T-helper 2 cell treated with Interferon-gamma antibody and Interleukin-4, amounts not matched to agents 5 μg/mL and 100 μg/mL, for 36 hours (primary cell): Measurements from ENCODE around the gene SLC5A10.

ENCODE experiments used
- DNase-seq: peaks from one replicate; pipeline ENCODE4 v3.0.0; 2021; ENCODE audit warnings: low spot score
- H3K27ac Mint-ChIP-seq: one replicate; pipeline ENCODE4 v1.8.0; 2021; ENCODE audit warnings: mild to moderate bottlenecking, mixed read lengths
- H3K27me3 Mint-ChIP-seq: one replicate; pipeline ENCODE4 v1.8.0; 2021; ENCODE audit warnings: low read depth, mixed read lengths
- H3K36me3 Mint-ChIP-seq: one replicate; pipeline ENCODE4 v1.8.0; 2021; ENCODE audit warnings: low read depth, mixed read lengths
- H3K4me1 Mint-ChIP-seq: one replicate; pipeline ENCODE4 v1.8.0; 2021; ENCODE audit warnings: low read depth, mixed read lengths
- H3K4me3 Mint-ChIP-seq: one replicate; pipeline ENCODE4 v1.8.0; 2022; ENCODE audit warnings: mild to moderate bottlenecking, moderate library complexity, mixed read lengths
- H3K9me3 Mint-ChIP-seq: one replicate; pipeline ENCODE4 v1.8.0; 2021; ENCODE audit warnings: mixed read lengths

The SLC5A10 gene

GRCh38 chr17:18964018-18964351 is 12.0 kb downstream of the SLC5A10 start:
- Mint-ChIP-seq H3K27ac (no peak overlapping the region), H3K4me3 (no peak overlapping the region), H3K4me1 (peaks cover 7% of the 10 kb centered on the region), H3K27me3 (no peaks in the 10 kb centered on the region), H3K36me3 (no peaks in the 10 kb centered on the region), H3K9me3 (no peaks in the 10 kb centered on the region)
- DNase-seq = no peak

- Mint-ChIP-seq H3K9me3 (no peaks in the 10 kb centered on the region), H3K36me3 (no peaks in the 10 kb centered on the region), H3K27ac (no peak overlapping the region), H3K4me1 (peaks cover 11% of the 10 kb centered on the region), H3K27me3 (no peaks in the 10 kb centered on the region), H3K4me3 (no peak overlapping the region)
- DNase-seq = no peak
Measured at GRCh38 chr17:18964550-18964949, 12.6 kb downstream of the SLC5A10 start.

- Mint-ChIP-seq H3K4me3 (no peak overlapping the region), H3K27ac (peak overlapping the region; percentile 15), H3K27me3 (no peaks in the 10 kb centered on the region), H3K36me3 (no peaks in the 10 kb centered on the region), H3K9me3 (no peaks in the 10 kb centered on the region), H3K4me1 (peaks cover 10% of the 10 kb centered on the region)
- no peak for DNase-seq
Measured at GRCh38 chr17:18965530-18966236, 13.7 kb downstream of the SLC5A10 start.

- Mint-ChIP-seq H3K36me3 (no peaks in the 10 kb centered on the region), H3K4me3 (no peak overlapping the region), H3K27me3 (no peaks in the 10 kb centered on the region), H3K9me3 (no peaks in the 10 kb centered on the region), H3K27ac (no peak overlapping the region), H3K4me1 (peaks cover 7% of the 10 kb centered on the region)
- no peak for DNase-seq
Measured at GRCh38 chr17:18966831-18967624, 15.1 kb downstream of the SLC5A10 start.

- Mint-ChIP-seq H3K36me3 (no peaks in the 10 kb centered on the region), H3K27me3 (no peaks in the 10 kb centered on the region), H3K4me3 (no peak overlapping the region), H3K27ac (no peak overlapping the region), H3K4me1 (peaks cover 7% of the 10 kb centered on the region), H3K9me3 (no peaks in the 10 kb centered on the region)
- DNase-seq = no peak
Measured at GRCh38 chr17:18967916-18968315, 16.0 kb downstream of the SLC5A10 start.

GRCh38 chr17:18968345-18968744 is 16.4 kb downstream of the SLC5A10 start:
- peaks cover 7% of the 10 kb centered on the region for H3K4me1 Mint-ChIP-seq
- H3K4me3 Mint-ChIP-seq = no peak overlapping the region
- H3K36me3 Mint-ChIP-seq = peaks cover 1% of the 10 kb centered on the region
- no peaks in the 10 kb centered on the region for H3K9me3 Mint-ChIP-seq
- H3K27me3 Mint-ChIP-seq = no peaks in the 10 kb centered on the region
- H3K27ac Mint-ChIP-seq = no peak overlapping the region
- no peak for DNase-seq

GRCh38 chr17:18968945-18969887 is 17.3 kb downstream of the SLC5A10 start:
- Mint-ChIP-seq H3K27ac (no peak overlapping the region), H3K27me3 (no peaks in the 10 kb centered on the region)
- no peak for DNase-seq

GRCh38 chr17:18970582-18971480 is 18.9 kb downstream of the SLC5A10 start:
- Mint-ChIP-seq H3K36me3 (peaks cover 2% of the 10 kb centered on the region), H3K27ac (no peak overlapping the region), H3K27me3 (no peaks in the 10 kb centered on the region), H3K4me1 (peaks cover 7% of the 10 kb centered on the region), H3K9me3 (no peaks in the 10 kb centered on the region), H3K4me3 (no peak overlapping the region)
- no peak for DNase-seq

More at GRCh38 chr17:18968945-18969887, 17.3 kb downstream of the SLC5A10 start:
- Mint-ChIP-seq H3K4me1 (peaks cover 7% of the 10 kb centered on the region), H3K9me3 (no peaks in the 10 kb centered on the region), H3K36me3 (peaks cover 2% of the 10 kb centered on the region), H3K4me3 (no peak overlapping the region)

GRCh38 chr17:18971801-18972200 is 19.8 kb downstream of the SLC5A10 start:
- Mint-ChIP-seq H3K27me3 (no peaks in the 10 kb centered on the region), H3K9me3 (no peaks in the 10 kb centered on the region), H3K27ac (no peak overlapping the region), H3K36me3 (peaks cover 2% of the 10 kb centered on the region), H3K4me1 (peaks cover 6% of the 10 kb centered on the region), H3K4me3 (no peak overlapping the region)
- no peak for DNase-seq

- Mint-ChIP-seq H3K27me3 (no peaks in the 10 kb centered on the region), H3K4me3 (no peak overlapping the region), H3K9me3 (no peaks in the 10 kb centered on the region), H3K27ac (no peak overlapping the region), H3K4me1 (peaks cover 2% of the 10 kb centered on the region), H3K36me3 (peaks cover 7% of the 10 kb centered on the region)
- peak; percentile 36 for DNase-seq
Measured at GRCh38 chr17:18974407-18975149, 22.6 kb downstream of the SLC5A10 start.

- H3K4me3 Mint-ChIP-seq = no peak overlapping the region
- H3K27ac Mint-ChIP-seq = no peak overlapping the region
- H3K27me3 Mint-ChIP-seq = no peaks in the 10 kb centered on the region
- H3K4me1 Mint-ChIP-seq = no peaks in the 10 kb centered on the region
- no peak for DNase-seq
- H3K36me3 Mint-ChIP-seq = peaks cover 7% of the 10 kb centered on the region
- no peaks in the 10 kb centered on the region for H3K9me3 Mint-ChIP-seq
Measured at GRCh38 chr17:18975597-18975996, 23.6 kb downstream of the SLC5A10 start.

GRCh38 chr17:18976201-18976600 is 24.2 kb downstream of the SLC5A10 start:
- DNase-seq = no peak
- H3K27me3 Mint-ChIP-seq = no peaks in the 10 kb centered on the region
- H3K27ac Mint-ChIP-seq = no peak overlapping the region
- H3K36me3 Mint-ChIP-seq = peaks cover 7% of the 10 kb centered on the region
- no peaks in the 10 kb centered on the region for H3K4me1 Mint-ChIP-seq
- no peak overlapping the region for H3K4me3 Mint-ChIP-seq
- H3K9me3 Mint-ChIP-seq = no peaks in the 10 kb centered on the region
